ENCODE measurements around the gene SHOC1.

DNA sequence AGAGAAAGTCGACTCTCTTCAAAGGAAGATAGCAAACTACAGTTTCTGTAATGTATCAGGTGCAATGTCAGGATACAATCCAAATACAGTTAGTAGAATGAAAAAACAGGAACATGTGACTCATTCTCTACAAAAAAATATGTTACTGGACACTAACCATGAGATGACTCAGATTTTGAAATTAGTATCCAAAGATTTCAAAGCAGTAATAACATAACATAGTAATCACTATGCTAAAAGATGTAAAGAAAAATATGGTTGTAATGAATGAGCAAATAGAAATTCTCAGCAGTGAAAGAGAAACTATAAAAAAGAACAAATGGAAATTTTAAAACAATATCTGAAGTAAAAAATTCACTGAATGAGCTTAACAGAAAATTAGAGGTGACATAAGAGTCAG lies 42.3 kb downstream of the SHOC1 start:
- TF ChIP-seq TCF12 (IDR thresholded peaks at IDR 0.05; ENCODE audit: low read depth) (no peak), ZBTB7A (IDR thresholded peaks at IDR 0.05; ENCODE audit: low read depth) (no peak), TEAD4 (IDR thresholded peaks at IDR 0.05) (no peak), CEBPB (IDR thresholded peaks at IDR 0.05) (no peak), TAF1 (IDR thresholded peaks at IDR 0.05; ENCODE audit: low read depth) (no peak), EP300 (IDR thresholded peaks at IDR 0.05; ENCODE audit: borderline replicate concordance) (no peak)
- TF ChIP-seq, protein P1, sequence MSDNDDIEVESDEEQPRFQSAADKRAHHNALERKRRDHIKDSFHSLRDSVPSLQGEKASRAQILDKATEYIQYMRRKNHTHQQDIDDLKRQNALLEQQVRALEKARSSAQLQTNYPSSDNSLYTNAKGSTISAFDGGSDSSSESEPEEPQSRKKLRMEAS (IDR thresholded peaks at IDR 0.05) = no peak
- TF ChIP-seq, protein P2, sequence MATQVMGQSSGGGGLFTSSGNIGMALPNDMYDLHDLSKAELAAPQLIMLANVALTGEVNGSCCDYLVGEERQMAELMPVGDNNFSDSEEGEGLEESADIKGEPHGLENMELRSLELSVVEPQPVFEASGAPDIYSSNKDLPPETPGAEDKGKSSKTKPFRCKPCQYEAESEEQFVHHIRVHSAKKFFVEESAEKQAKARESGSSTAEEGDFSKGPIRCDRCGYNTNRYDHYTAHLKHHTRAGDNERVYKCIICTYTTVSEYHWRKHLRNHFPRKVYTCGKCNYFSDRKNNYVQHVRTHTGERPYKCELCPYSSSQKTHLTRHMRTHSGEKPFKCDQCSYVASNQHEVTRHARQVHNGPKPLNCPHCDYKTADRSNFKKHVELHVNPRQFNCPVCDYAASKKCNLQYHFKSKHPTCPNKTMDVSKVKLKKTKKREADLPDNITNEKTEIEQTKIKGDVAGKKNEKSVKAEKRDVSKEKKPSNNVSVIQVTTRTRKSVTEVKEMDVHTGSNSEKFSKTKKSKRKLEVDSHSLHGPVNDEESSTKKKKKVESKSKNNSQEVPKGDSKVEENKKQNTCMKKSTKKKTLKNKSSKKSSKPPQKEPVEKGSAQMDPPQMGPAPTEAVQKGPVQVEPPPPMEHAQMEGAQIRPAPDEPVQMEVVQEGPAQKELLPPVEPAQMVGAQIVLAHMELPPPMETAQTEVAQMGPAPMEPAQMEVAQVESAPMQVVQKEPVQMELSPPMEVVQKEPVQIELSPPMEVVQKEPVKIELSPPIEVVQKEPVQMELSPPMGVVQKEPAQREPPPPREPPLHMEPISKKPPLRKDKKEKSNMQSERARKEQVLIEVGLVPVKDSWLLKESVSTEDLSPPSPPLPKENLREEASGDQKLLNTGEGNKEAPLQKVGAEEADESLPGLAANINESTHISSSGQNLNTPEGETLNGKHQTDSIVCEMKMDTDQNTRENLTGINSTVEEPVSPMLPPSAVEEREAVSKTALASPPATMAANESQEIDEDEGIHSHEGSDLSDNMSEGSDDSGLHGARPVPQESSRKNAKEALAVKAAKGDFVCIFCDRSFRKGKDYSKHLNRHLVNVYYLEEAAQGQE (IDR thresholded peaks at IDR 0.05; ENCODE audit: low read depth) = no peak

All from Ishikawa (cell line).